Activated CD4-positive, alpha-beta T cell treated with anti-CD3 and anti-CD28 coated beads, Interleukin-2, amount 50 U/mL, for 48 hours (primary cell): ENCODE measurements around the gene OR52E2.
"Not testable (repeated sequence)": the region's sequence is repeated elsewhere in the genome, so short reads cannot be mapped to it uniquely, and the experiment has no call there.

Experiments used
- DNase-seq, 2 experiments: peaks; one replicate each; pipeline ENCODE4 v3.0.0-alpha.2; 2020

The OR52E2 gene

GRCh38 chr11:5059391-5059790 lies at the start of gene OR52E2:
Gene OR52E2 (minus strand): TSS chr11:5059627. CDS start chr11:5059627, 0 bp downstream.
- DNase-seq, result no peak

DNA sequence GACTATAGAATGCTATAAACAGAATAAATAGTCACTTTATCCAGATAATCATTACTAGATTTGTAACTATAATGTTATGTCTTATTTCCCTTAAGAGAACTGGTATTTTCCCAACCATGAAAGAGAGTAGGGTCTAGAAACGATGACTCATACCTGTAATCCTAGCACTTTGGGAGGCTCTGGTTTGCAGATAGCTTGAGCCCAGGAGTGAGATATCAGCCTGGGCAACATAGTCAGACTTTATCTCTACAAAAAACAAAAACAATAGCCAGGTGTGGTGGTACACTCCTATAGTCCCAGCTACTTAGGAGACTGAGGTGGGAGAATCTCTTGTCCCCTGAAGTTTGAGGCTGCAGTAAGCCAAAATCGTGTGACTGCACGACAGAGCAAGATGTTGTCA lies 47.9 kb upstream of the OR52E2 start:
- DNase-seq, result no peak

DNA sequence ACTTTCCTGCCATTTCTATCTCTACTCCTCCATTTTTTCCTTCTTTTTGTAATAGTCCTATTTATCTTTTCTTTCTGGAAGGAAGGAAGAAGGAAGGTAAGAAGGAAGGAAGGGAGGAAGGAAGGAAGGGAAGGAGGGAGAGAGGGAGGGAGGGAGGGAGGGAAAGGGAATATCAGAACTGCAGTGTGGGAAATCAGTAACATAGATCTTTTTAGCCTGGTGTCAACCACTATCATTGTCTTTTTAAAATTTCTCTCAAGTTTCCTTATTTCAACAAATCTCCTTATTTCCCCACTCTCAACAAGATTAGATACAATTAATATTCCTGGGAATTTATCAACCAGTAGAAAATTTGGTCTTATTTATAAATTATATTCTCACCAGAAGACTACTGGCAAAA lies 43.6 kb upstream of the OR52E2 start:
- DNase-seq, result no peak

- no peak for DNase-seq
These were observed 42.8 kb upstream of the OR52E2 start for GRCh38 chr11:5102246-5102645.

DNA sequence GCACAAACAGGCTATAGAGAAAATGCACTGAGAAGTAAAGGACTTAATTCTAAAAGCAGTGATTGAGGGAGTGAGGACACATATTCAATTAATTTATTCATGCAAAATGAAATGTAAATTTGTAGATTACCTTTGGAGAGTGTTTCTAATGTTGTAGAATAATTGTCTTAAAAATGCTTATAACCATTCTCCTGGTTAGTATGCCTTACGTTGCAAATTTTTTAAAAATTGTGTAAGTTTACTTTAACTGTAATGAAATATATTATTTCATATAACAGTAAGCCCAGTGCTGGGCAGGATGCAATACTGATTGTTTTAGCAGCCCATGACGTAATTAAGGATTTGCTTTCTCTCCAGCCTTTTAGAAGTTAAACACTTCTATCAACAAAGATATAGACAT lies 36.6 kb upstream of the OR52E2 start:
- DNase-seq, result no peak

DNA sequence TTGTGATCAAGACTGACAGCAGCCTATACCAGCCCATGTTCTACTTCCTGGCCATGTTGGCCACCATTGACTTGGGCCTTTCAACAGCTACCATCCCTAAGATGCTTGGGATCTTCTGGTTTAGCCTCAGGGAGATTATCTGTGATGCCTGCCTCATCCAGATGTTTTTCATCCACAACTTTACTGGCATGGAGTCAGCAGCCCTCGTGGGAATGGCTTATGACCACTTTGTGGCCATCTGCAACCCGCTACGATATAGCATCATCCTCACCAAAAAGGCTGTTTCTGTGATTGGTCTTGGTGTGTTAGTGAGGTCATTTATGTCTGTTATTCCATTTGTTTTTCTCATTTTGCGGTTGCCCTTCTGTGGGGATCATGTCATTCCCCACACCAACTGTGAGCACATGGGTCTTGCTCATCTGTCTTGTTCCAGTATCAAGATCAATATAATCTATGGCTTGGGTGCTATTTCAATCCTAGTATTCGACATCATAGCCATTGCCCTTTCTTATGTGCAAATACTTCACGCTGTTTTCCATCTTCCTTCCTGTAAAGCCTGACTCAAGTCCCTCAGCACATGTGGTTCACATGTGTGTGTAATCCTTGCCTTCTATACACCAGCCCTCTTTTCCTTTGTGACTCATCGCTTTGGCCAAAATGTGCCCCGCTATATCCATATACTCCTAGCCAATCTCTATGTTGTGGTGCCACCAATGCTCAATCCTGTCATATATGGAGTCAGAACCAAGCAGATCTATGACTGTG lies 33.6 kb upstream of the OR52E2 start:
- DNase-seq, result no peak

GRCh38 chr11:5090668-5091067 lies 31.2 kb upstream of the OR52E2 start:
- no peak for DNase-seq

DNA sequence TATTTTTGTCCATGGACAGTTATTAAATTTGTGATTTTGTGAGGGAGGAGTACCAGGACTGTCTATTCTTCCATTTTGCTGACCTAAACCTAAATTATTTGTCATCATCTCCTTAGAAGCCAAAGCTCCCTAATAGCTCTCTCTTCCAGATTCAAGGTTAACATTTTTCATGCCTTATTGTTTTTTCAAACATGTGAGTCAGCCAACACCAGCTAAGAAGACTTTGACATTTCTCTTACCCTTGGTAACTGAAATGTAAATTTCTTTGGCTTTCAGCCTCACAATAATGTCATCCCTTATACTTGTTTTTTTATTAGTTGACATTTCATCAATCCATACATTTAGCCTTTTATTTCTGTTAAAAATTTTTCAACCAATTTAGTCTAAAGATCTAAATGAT lies 29.1 kb upstream of the OR52E2 start:
- no peak for DNase-seq

- DNase-seq, result no peak
These were observed 24.2 kb upstream of the OR52E2 start for GRCh38 chr11:5083602-5084001.

- no peak for DNase-seq
These were observed 22.0 kb upstream of the OR52E2 start for GRCh38 chr11:5081405-5081804.

- no peak for DNase-seq
These were observed 12.4 kb upstream of the OR52E2 start for GRCh38 chr11:5071799-5072198.

GRCh38 chr11:5069272-5069671 lies 9.8 kb upstream of the OR52E2 start, which contains the start of gene OR52E1:
Gene OR52E1 (plus strand): TSS chr11:5069572.
- no peak for DNase-seq

DNA sequence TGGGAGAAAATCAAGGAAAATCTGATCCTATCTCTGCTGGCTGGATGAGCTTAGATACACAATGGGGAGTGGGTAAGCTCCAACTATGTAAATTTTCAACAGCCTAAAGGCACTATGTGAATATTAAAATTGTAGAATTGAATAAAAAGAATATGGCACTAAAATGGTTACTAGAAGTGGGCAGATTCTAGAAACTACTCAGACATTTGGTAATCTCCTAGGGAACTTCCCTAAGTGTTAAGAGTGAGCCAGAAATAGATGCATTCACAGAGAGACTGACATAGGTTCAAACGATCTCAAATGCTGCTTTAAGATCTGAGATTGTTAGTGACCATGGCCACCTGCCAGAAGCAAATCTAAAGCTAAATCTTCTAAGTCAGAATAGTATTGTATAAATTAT lies 5.6 kb upstream of the OR52E2 start:
- DNase-seq, result no peak

- not testable (repeated sequence) for DNase-seq
These were observed 748 bp downstream of the OR52E2 start for GRCh38 chr11:5058679-5059078.

- DNase-seq, result no peak
These were observed 12.6 kb downstream of the OR52E2 start for GRCh38 chr11:5046754-5047330.

DNA sequence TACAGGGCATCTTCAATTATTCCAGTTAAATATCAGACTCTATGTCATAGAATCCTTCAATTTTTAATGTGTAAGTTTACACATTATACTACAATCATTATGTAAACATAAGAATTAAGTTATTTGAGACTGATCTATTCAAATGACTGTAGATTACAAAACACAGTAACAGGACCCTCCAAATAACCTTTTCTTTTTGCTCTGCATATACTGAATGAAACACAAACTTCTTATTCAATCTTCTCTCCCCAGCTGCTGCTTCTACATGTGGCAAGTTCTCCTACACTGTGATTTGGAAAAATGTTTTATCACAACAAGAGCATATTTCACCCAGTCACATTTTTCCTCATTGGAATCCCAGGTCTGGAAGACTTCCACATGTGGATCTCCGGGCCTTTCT lies 13.2 kb downstream of the OR52E2 start, which contains the start of gene OR52J3:
TSS of gene OR52J3 (plus strand) at position 301 of the 400 bp plus-strand sequence. CDS start at position 301, 0 bp downstream.
- no peak for DNase-seq

GRCh38 chr11:5043380-5043779 lies 16.0 kb downstream of the OR52E2 start:
- DNase-seq, result no peak

- no peak for DNase-seq
These were observed 17.3 kb downstream of the OR52E2 start for GRCh38 chr11:5042091-5042490.

DNA sequence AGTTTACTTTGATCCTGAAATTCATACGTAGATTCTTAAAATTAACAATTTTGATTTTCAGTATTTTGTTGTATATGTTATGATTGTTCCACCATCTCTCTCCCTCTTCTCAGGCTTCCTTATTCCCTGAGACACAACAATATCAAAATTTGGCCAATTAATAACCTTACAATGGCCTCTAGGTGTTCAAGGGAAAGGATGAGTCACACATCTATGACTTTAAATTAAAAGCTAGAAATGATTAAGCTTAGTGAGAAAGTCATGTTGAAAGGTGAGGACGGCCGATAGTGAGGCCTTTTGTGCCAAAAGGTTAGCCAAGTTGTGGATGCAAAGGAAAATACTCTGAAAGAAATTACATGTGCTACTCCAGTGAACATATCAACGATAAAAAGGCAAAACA lies 18.6 kb downstream of the OR52E2 start:
- no peak for DNase-seq

GRCh38 chr11:5038341-5038740 lies 21.1 kb downstream of the OR52E2 start:
- DNase-seq, result no peak

- no peak for DNase-seq
These were observed 21.5 kb downstream of the OR52E2 start for GRCh38 chr11:5037926-5038325.

DNA sequence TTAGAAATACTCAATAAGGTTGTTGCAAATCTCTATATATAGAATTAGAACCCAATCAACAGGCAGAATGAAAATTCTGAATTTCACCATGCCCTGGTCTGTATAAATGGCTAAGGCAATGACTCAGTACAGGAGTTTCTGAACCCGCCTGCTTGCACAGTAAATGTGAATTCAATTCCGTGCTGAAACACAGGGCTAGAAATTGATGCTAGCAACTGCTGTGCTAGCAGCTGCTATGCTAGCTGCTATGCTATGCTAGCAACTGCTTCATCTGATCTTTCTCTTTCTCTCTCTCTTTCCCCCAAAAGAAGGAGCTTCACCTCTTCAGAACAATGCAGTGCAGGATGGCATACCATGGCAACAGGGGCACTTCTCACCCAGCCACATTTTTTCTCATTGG lies 22.8 kb downstream of the OR52E2 start:
- DNase-seq, result no peak

- no peak for DNase-seq
These were observed 37.4 kb downstream of the OR52E2 start for GRCh38 chr11:5021996-5022395.

DNA sequence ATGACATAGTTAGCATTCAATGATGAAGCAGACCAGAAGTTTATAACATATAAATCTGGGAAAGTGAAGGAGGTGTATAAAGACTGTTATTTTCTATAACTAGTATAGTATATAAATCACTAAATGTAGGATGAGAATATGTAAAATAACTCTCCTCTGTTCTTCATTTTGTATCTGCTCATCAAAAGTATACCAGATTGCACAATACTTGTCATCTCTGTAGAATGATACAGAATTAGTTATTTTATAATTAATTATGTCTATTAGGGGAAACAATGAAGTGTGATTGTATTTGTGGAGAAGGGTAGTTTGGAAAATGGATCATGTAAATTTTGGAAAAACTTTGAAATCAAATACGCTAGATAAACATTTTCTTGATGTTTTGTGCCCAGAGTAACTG lies 46.4 kb downstream of the OR52E2 start:
- no peak for DNase-seq

GRCh38 chr11:5011254-5011653 lies 48.2 kb downstream of the OR52E2 start:
- DNase-seq, result no peak
